Epithelial cell of proximal tubule (primary cell): ENCODE measurements around the gene LEMD3. TPM values are rescaled to one million over a fixed set of nuclear protein-coding genes. Genes with fewer than 3 reads are reported as not detected.

Experiments used
- DNase-seq: peaks from one replicate; pipeline ENCODE4 v3.0.0-alpha.2; 2011; ENCODE audit warnings: low read depth
- H3K4me3 ChIP-seq: 2 replicates; pipeline ENCODE4 v1.5.1; 2011; ENCODE audit warnings: low read depth, mild to moderate bottlenecking, low read length
- CTCF ChIP-seq: conservative IDR thresholded peaks from 2 replicates; pipeline ENCODE4 v1.5.1; 2012; ENCODE audit warnings: low read depth, mild to moderate bottlenecking, low read length
- total RNA-seq: library from RNA; depleted of rRNA; stranded (reverse); fragments of >200 nt; gene quantifications from 2 replicates; pipeline ENCODE4 v1.2.3, GENCODE V29; 2015

Gene LEMD3
- total RNA-seq, 1 donor from 2014 or later: 18.7 TPM

GRCh38 chr12:65287426-65287825 is 118.0 kb downstream of the LEMD3 start:
- no peak for TF ChIP-seq CTCF
- no peak for DNase-seq
- no peak overlapping the region for H3K4me3 ChIP-seq

GRCh38 chr12:65292241-65292640 is 122.9 kb downstream of the LEMD3 start:
- H3K4me3 ChIP-seq: no peak overlapping the region
- no peak for TF ChIP-seq CTCF

GRCh38 chr12:65293735-65294134 is 124.4 kb downstream of the LEMD3 start:
- TF ChIP-seq CTCF: no peak
- DNase-seq: no peak
- no peak overlapping the region for H3K4me3 ChIP-seq

More at GRCh38 chr12:65292241-65292640, 122.9 kb downstream of the LEMD3 start:
- no peak for DNase-seq

GRCh38 chr12:65294641-65295262 is 125.4 kb downstream of the LEMD3 start:
- no peak overlapping the region for H3K4me3 ChIP-seq
- no peak for DNase-seq
- TF ChIP-seq CTCF: no peak

GRCh38 chr12:65296508-65297265 is 127.3 kb downstream of the LEMD3 start:
- no peak for DNase-seq
- H3K4me3 ChIP-seq: no peak overlapping the region
- no peak for TF ChIP-seq CTCF

Other genes starting within 250 kb of the LEMD3 start
- gene WIF1, start 48.3 kb upstream of the LEMD3 start, total RNA-seq: not detected in 2 replicates
- 4.0 and 11.4 TPM in 2 replicates for gene MSRB3, start 109.1 kb downstream of the LEMD3 start, total RNA-seq